Dedifferentiated amniotic fluid mesenchymal stem cell (primary cell): ENCODE results near the gene C1QL2.

Source experiments
- DNase-seq: peaks from one replicate; pipeline ENCODE4 v3.0.0-alpha.2; 2016; ENCODE audit errors: extremely low spot score

Gene C1QL2

GRCh38 chr2:119137502-119137901 is 21.0 kb downstream of the C1QL2 start:
- no peak for DNase-seq

GRCh38 chr2:119136872-119137271 is 21.7 kb downstream of the C1QL2 start:
- DNase-seq, result no peak

GRCh38 chr2:119136093-119136492 is 22.5 kb downstream of the C1QL2 start:
- DNase-seq, result no peak

GRCh38 chr2:119134775-119135174 is 23.8 kb downstream of the C1QL2 start:
- no peak for DNase-seq

GRCh38 chr2:119126650-119127049 is 31.9 kb downstream of the C1QL2 start:
- DNase-seq, result no peak

GRCh38 chr2:119123389-119123788 is 35.2 kb downstream of the C1QL2 start:
- DNase-seq, result no peak

GRCh38 chr2:119122663-119123062 is 35.9 kb downstream of the C1QL2 start:
- no peak for DNase-seq

- DNase-seq, result no peak
Measured at GRCh38 chr2:119119999-119120756, 38.4 kb downstream of the C1QL2 start.

GRCh38 chr2:119119076-119119785 is 39.3 kb downstream of the C1QL2 start:
- no peak for DNase-seq

- no peak for DNase-seq
Measured at GRCh38 chr2:119117891-119118882, 40.4 kb downstream of the C1QL2 start.

- no peak for DNase-seq
Measured at GRCh38 chr2:119117408-119117807, 41.1 kb downstream of the C1QL2 start.

- no peak for DNase-seq
Measured at GRCh38 chr2:119116411-119117295, 41.9 kb downstream of the C1QL2 start.

- no peak for DNase-seq
Measured at GRCh38 chr2:119114266-119114665, 44.3 kb downstream of the C1QL2 start.

- DNase-seq, result no peak
Measured at GRCh38 chr2:119113489-119113770, 45.1 kb downstream of the C1QL2 start.

- DNase-seq, result no peak
Measured at GRCh38 chr2:119112770-119113488, 45.6 kb downstream of the C1QL2 start.

- no peak for DNase-seq
Measured at GRCh38 chr2:119112230-119112629, 46.3 kb downstream of the C1QL2 start.

- DNase-seq, result no peak
Measured at GRCh38 chr2:119111115-119111975, 47.2 kb downstream of the C1QL2 start.

- no peak for DNase-seq
Measured at GRCh38 chr2:119109866-119110265, 48.7 kb downstream of the C1QL2 start.

- no peak for DNase-seq
Measured at GRCh38 chr2:119108186-119108585, 50.4 kb downstream of the C1QL2 start.
